ENCODE results near the gene LOX.

The LOX gene

DNA sequence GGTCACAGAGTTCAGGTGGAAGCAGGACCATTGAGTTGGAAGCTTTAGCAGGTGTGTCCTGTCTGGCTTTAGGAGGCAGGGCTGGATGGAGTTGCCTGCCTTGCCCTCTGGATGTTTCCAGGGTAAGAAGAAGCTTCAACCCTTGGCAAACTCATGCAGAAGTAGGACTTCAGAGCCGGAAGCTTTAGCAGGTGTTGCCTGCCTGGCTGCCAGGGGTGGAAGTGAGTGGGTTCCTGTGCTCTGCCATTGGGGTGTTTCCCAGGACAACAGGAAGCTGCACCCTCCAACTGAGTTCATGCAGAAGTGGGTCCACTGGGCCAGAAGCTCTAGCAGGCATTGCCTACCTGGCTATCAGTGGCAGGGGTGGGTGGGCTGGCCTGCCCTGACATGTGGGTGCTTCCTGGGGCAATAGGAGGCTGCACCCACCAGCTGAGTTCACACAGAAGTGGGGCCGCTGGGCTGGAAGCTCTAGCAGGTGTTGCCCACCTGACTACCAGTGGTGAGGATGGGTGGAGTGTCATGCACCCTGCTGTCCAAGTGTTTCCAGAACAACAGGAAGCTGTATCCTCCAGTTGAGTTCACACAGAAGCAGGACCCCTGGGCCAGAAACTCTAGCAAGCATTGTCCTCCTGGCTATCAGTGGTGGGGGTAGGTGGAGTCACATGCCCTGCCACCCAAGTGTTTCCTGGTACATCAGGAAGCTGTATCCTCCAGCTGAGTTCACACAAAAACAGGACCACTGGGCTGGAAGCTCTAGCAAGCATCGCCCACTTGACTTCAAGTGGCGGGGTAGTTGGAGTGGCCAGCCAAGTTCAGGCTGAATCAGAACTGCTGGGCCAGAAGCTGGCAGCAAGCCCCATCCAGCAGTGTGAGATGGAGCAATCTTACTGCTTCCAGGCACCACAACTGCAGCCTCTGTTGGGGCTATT, 24.6 kb downstream of the LOX start:
- DNase-seq (ENCODE audit: low read depth) = no peak

- no peak for DNase-seq (ENCODE audit: low read depth)
These were observed 26.5 kb downstream of the LOX start for GRCh38 chr5:122051569-122051968.

DNA sequence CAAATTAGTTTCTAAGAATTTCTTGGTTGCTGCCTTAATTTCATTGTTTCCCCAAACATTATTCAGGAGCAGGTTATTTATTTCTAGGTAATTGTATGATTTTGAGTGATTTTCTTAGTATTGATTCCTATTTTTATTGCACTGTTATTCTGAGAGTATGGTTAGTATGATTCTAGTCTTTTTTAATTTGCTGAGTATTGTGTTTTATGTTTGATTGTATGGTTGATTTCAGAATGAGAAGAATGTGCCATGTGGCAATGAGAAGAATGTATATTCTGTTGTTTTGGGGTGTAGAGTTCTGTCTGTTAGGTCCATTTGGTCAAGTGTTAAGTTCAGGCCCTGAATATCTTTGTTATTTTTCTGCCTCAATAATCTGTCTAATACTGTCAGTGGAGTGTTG, 27.1 kb downstream of the LOX start:
- DNase-seq (ENCODE audit: low read depth) = no peak

GRCh38 chr5:122040636-122041302, 37.3 kb downstream of the LOX start:
- no peak for DNase-seq (ENCODE audit: low read depth)

DNA sequence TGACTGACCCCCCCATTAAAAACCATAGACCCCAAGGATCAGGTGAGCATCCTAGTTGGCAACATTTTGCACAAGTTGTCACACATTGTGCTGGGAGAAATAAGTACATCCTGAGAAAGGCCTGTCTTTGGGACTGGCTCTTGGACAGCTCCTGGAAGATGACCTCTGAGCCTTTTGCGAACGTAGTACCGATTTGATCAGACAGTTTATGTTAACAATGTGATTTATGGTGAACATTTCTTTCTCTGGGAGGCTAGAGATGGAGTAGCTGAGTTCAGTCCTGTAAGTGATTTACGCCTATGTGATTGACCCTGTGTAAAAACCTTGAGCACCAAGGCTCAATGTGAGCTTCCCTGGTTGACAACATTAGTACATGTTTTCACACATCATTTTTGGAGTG, 41.7 kb downstream of the LOX start:
- no peak for DNase-seq (ENCODE audit: low read depth)

DNA sequence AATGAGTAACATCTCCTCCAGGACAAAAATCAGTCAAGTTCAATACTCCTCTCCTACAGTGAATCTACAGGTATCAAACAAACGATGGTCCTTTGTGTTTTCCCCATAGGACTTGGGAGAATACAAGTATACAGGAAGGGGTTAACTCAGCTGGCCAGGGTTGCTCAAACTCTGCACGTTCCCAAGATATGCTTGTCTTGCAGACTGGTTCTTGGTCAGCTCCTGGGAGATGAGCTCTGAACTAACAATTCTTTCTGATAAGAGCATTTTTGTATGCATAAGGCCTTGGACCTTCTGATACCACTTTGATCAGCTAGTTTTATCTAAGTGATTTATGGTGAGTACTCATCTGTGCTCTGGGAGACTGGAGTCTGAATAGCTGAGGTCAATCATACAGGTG, 42.1 kb downstream of the LOX start:
- no peak for DNase-seq (ENCODE audit: low read depth)

DNA sequence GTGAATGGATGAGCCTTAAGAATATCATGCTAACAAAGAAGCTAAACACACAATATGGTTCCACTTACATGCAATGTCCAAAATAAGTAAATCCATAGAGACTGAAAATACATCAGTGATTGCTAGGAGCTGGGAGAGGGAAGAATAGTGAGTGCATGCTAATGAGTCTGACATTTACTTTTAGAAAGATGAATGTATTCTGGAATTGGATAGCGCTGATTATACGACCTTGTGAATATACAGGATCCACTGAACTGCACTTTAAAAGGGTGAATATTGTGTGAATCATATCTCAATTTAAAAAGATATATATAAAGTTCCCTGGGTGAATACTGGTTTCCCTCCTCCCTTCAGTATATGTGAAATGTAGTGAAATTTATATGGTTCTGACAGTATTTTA, 46.2 kb downstream of the LOX start:
- no peak for DNase-seq (ENCODE audit: low read depth)

GRCh38 chr5:122030251-122030650, 47.8 kb downstream of the LOX start:
- no peak for DNase-seq (ENCODE audit: low read depth)

DNA sequence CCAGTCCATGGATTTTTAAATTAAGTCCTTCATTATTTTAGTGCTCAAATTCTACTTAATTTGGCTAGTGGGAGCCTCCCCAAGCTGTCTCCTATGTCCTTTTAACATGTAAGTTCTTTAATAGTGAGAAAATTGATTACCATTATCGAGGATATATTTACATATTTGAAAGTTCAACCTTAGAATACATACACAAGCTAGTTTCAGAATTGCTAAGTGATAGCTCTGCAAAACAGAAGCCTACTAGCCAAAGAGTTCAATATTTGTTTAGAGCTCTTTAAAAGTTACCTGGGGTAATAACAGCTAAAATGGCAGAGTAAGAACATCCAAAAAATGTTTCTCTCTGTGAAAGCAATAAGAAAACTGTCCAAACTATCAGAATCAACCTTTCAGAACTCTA, 48.2 kb downstream of the LOX start:
- DNase-seq (ENCODE audit: low read depth) = no peak

DNA sequence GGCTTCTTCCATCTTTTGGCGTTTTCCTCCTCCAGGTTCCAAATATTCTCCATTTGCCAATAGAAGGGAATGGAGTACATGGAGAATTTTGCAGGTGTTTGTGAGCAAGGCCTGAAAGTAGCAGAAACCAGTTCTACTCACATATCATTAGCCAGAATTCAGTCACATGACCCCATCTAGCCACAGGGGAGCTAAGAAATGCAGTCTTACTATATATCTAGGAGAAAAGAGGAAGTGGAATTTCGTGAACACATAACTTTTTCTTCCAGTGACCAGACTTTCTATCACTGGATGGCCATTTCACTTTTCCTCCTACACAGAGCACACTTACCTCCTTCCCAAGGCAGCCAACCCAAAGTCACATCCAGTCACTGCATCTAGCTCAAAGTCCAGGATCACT, 55.1 kb downstream of the LOX start:
- DNase-seq (ENCODE audit: low read depth) = no peak

GRCh38 chr5:122019919-122020590, 58.0 kb downstream of the LOX start:
- DNase-seq (ENCODE audit: low read depth) = no peak

GRCh38 chr5:122015471-122015870, 62.6 kb downstream of the LOX start:
- no peak for DNase-seq (ENCODE audit: low read depth)

- DNase-seq (ENCODE audit: low read depth) = no peak
These were observed 63.7 kb downstream of the LOX start for GRCh38 chr5:122014236-122014935.

Data from stimulated activated CD8-positive, alpha-beta memory T cell treated with anti-CD3 and anti-CD28 coated beads, Interleukin-12 subunit alpha, Interleukin-12 subunit beta, amount 100 ng/mL, for 4 hours (primary cell).